Heart left ventricle (tissue), 13 donors: ENCODE results near the gene CLEC11A.

Source experiments
- POLR2A ChIP-seq, 2 donors: fragments of 450-650 bp; IDR thresholded peaks; one replicate each; pipeline ENCODE4 v1.6.1; 2017; ENCODE audit warnings: antibody characterized with exemption in 2 of 2, mild to moderate bottlenecking in 2 of 2, moderate library complexity in 2 of 2
- TF ChIP-seq, protein P1 (sequence below), 12 donors: fragments of 200-600 bp; sonication (generic) in 4 of 12; IDR thresholded peaks; one replicate each; pipeline versions ENCODE4 v1.5.0 to v1.8.0; 2018 to 2022; ENCODE audit warnings: antibody characterized with exemption in 12 of 12, mild to moderate bottlenecking in 5 of 12
- donor health status: ischemic (EF 13 %, LVEDD 7.1; RV severe dilation, severe dysfunction).
- donor health status: DM: no; HTN: yes; CAD: no.
- donor health status: DM: no; HTN: no; CAD: no.
- donor health status: ischemic (EF 25% LVEDD 6.9; RV normal size, moderate dysfunction).
- donor health status: ischemic (EF 25% LVEDD 5.7; RV mildly dilated, moderate dysfunction).
- donor health status: ischemic (EF 35%, LVEDD 5.7; RV mildly dilated, moderate dysfunction).
- donor health status: nonischemic (EF 11% LVEDD 7.7; RV severe dilation, severe dysfunction).
- donor health status: DM: yes; HTN: yes; CAD: no.
- donor health status: PGD.
- donor health status: ischemic (EF 29% LVEDD 5.4; RV normal size, mild dysfunction).
- donor health status: nonischemic (EF 23%, LVEDD 6.1; RV moderate dilation, normal function).

DNA sequence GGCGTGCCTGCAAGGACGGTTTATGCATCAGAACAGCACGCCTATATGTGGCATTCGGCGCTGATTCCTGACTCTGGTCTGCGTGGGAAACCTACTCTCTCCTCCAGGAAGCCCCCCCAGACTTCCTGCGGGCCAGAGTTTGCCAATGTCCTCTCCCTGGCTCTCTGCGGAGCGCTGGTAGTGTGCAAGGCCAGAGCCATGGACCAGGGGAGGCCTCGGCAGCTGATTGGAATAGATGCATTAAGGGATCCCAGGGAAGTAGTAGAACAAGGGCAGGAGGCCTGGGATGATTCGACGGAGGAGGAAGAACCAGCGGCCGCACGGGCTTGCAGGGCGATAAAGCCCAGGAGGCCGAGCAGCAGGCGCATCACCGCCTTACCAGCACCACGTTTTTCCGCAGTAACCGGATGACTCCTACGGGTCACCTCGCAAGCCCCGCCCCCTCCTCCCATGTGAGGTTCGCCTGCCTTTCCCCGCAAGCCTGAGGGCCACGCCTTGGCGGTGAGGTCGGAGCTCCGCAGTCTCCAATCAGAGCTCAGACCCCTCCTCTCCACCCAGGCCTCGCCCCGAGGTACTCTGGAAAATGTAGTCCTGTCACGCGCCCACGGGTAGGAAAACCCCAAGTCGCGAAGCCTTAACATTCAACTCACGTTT, 5.0 kb downstream of the CLEC11A start:
- TF ChIP-seq, protein P1, sequence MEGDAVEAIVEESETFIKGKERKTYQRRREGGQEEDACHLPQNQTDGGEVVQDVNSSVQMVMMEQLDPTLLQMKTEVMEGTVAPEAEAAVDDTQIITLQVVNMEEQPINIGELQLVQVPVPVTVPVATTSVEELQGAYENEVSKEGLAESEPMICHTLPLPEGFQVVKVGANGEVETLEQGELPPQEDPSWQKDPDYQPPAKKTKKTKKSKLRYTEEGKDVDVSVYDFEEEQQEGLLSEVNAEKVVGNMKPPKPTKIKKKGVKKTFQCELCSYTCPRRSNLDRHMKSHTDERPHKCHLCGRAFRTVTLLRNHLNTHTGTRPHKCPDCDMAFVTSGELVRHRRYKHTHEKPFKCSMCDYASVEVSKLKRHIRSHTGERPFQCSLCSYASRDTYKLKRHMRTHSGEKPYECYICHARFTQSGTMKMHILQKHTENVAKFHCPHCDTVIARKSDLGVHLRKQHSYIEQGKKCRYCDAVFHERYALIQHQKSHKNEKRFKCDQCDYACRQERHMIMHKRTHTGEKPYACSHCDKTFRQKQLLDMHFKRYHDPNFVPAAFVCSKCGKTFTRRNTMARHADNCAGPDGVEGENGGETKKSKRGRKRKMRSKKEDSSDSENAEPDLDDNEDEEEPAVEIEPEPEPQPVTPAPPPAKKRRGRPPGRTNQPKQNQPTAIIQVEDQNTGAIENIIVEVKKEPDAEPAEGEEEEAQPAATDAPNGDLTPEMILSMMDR (IDR thresholded peaks at IDR 0.05), result no peak
- no peak for TF ChIP-seq POLR2A (IDR thresholded peaks at IDR 0.05)
